ENCODE results near the gene OTOL1.

The OTOL1 gene

DNA sequence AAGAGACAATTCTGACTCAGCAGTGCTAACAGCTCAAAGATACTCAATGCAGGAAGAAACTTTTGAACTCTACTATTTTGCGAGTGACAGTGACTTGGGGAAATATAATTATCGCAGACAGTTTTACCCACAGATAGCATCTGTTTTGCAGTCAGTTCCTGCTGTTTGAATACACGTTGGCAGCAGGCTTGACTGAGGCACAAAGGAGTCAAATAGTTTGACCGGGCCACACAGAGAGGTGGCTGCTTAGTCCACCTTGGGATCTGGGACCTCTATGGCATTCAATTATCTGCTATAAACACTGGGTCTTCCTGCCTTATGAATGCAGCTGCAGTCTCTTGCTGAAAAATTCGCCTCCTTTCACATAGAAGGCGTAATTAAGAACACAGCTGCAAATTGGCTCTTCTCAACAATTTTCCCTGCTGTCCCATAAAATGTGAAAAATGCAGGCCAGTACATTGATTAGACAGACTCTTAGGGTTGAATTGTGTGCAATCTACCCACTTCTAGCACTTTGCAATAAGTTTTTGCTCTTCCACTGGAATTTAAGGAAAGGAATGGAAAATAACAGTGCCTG, 56.5 kb downstream of the OTOL1 start:
- TF ChIP-seq, protein P1, sequence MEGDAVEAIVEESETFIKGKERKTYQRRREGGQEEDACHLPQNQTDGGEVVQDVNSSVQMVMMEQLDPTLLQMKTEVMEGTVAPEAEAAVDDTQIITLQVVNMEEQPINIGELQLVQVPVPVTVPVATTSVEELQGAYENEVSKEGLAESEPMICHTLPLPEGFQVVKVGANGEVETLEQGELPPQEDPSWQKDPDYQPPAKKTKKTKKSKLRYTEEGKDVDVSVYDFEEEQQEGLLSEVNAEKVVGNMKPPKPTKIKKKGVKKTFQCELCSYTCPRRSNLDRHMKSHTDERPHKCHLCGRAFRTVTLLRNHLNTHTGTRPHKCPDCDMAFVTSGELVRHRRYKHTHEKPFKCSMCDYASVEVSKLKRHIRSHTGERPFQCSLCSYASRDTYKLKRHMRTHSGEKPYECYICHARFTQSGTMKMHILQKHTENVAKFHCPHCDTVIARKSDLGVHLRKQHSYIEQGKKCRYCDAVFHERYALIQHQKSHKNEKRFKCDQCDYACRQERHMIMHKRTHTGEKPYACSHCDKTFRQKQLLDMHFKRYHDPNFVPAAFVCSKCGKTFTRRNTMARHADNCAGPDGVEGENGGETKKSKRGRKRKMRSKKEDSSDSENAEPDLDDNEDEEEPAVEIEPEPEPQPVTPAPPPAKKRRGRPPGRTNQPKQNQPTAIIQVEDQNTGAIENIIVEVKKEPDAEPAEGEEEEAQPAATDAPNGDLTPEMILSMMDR (IDR thresholded peaks at IDR 0.05; ENCODE audit: extremely low read depth, missing control alignments) = no peak

More for the DNA sequence above, 56.5 kb downstream of the OTOL1 start:
- no peak for DNase-seq (ENCODE audit: low spot score)
